Natural killer cell (primary cell): ENCODE measurements around the gene ATG2A. TPM values are rescaled to one million over a fixed set of nuclear protein-coding genes. Genes with fewer than 3 reads are reported as not detected.

Source experiments
- ATAC-seq, 3 donors: fragments of 150-1000 bp in 2 of 3; fragments of 200-7000 bp in 1 of 3; cut with Tn5 transposase; 1 replicate in 1 of 3; 2 replicates in 2 of 3; pipeline ENCODE4 v1.10.0; 2021; ENCODE audit warnings: mild to moderate bottlenecking in 2 of 3, moderate library complexity in 2 of 3
- DNase-seq, 2 donors: peaks; one replicate each; pipeline versions ENCODE4 v3.0.0 to v3.0.0-alpha.2; 2013 to 2021; ENCODE audit warnings: mixed read lengths in 1 of 2
- H3K27ac ChIP-seq: one replicate; pipeline ENCODE4 v1.5.1; 2013; ENCODE audit warnings: mild to moderate bottlenecking, low read length
- H3K27me3 ChIP-seq: one replicate; pipeline ENCODE4 v1.6.1; 2013; ENCODE audit warnings: low read length; ENCODE audit not compliant: control insufficient read depth, insufficient read depth
- H3K36me3 ChIP-seq: one replicate; pipeline ENCODE4 v1.6.1; 2013; ENCODE audit warnings: low read length; ENCODE audit not compliant: control insufficient read depth, insufficient read depth
- H3K4me1 ChIP-seq: one replicate; pipeline ENCODE4 v1.6.1; 2013; ENCODE audit warnings: low read length; ENCODE audit not compliant: control insufficient read depth, insufficient read depth
- H3K4me3 ChIP-seq: one replicate; pipeline ENCODE4 v1.5.1; 2013; ENCODE audit warnings: low read length
- H3K9me3 ChIP-seq: one replicate; pipeline ENCODE4 v1.6.1; 2013; ENCODE audit warnings: low read length; ENCODE audit not compliant: control insufficient read depth, insufficient read depth
- H3K27ac Mint-ChIP-seq, 2 donors: one replicate each; pipeline ENCODE4 v1.8.0; 2022; ENCODE audit warnings: mild to moderate bottlenecking in 2 of 2, mixed read lengths in 2 of 2, moderate library complexity in 1 of 2
- H3K27me3 Mint-ChIP-seq, 2 donors: one replicate each; pipeline ENCODE4 v1.8.0; 2022; ENCODE audit warnings: low read depth in 2 of 2, mixed read lengths in 2 of 2
- H3K36me3 Mint-ChIP-seq: one replicate; pipeline ENCODE4 v1.8.0; 2022; ENCODE audit warnings: mixed read lengths
- H3K4me1 Mint-ChIP-seq, 2 donors: one replicate each; pipeline ENCODE4 v1.8.0; 2022; ENCODE audit warnings: mixed read lengths in 2 of 2
- H3K4me3 Mint-ChIP-seq: one replicate; pipeline ENCODE4 v1.8.0; 2022; ENCODE audit warnings: mild to moderate bottlenecking, moderate library complexity, mixed read lengths
- H3K9me3 Mint-ChIP-seq, 2 donors: one replicate each; pipeline ENCODE4 v1.8.0; 2022; ENCODE audit warnings: mixed read lengths in 2 of 2
- CTCF ChIP-seq: fragments of 200-600 bp; IDR thresholded peaks from one replicate; pipeline ENCODE4 v1.8.0; 2022; ENCODE audit warnings: antibody characterized with exemption
- WGBS: methylation state at CpG from one replicate; pipeline ENCODE4 v1.1.7; 2013; ENCODE audit warnings: missing lambda C conversion rate; ENCODE audit not compliant: insufficient coverage; 5-methylcytosine and 5-hydroxymethylcytosine counted together
- intact Hi-C: fragments of 100-400 bp; cut with micrococcal nuclease; formaldehyde crosslinking; loops from one replicate; pipeline ENCODE4 v1.14.2; 2022
- total RNA-seq, 4 donors: library from RNA; stranded (reverse); fragments of 120-200 nt in 1 of 4; gene quantifications; one replicate each; pipeline versions ENCODE4 v1.2.3 to v1.2.4, GENCODE V29; 2013 to 2022

Gene ATG2A
- total RNA-seq, 3 donors from 2014 or later (not counting 1 experiment from before 2014, with no cell fraction given) = 165 to 321 (median 259) TPM

DNA sequence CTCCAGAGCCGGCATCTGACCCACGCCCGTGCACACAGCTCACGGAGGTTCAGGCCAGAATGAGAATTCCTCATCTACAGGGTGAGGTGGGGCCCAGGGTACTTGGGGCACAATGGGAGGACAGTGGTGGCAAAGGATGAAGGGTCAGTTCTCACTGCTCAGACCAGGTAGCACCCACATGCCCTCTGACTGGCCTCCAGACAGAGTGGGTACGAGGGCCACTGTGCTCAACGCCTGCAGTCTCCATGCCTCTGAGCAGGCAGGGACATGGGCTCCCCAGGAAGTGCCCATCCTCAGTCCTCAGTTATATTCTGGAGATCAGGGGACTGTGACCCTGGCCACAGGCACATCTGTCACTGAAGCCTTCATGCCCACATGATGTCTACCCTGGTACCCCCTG lies 59.5 kb downstream of the ATG2A start:
- H3K9me3 ChIP-seq = no peaks in the 10 kb centered on the region
- no peaks in the 10 kb centered on the region for H3K36me3 Mint-ChIP-seq
- intact Hi-C loops = no loop called here

GRCh38 chr11:64856382-64857227 lies 60.4 kb downstream of the ATG2A start:
- Mint-ChIP-seq H3K27me3 (no peaks in the 10 kb centered on the region), H3K9me3 (no peaks in the 10 kb centered on the region), H3K4me3 (peak overlapping the region; percentile 83), H3K4me1 (peaks cover 63 to 83% of the 10 kb centered on the region in 2 donors), H3K27ac (peak overlapping the region; percentile 95 to 96), H3K36me3 (no peaks in the 10 kb centered on the region)
- Histone ChIP-seq H3K27ac (peak overlapping the region; percentile 94), H3K4me3 (no peak overlapping the region), H3K27me3 (no peaks in the 10 kb centered on the region), H3K9me3 (no peaks in the 10 kb centered on the region), H3K36me3 (peaks cover 48% of the 10 kb centered on the region), H3K4me1 (peaks cover 100% of the 10 kb centered on the region)
- WGBS = 61% methylated on average over 20 of the region's 20 CpGs
- no peak for TF ChIP-seq CTCF
- DNase-seq (peak; percentile 58 to 63), ATAC-seq (peak in 1 of 3 donors; percentile 5)
- intact Hi-C loops = no loop called here

More for the DNA sequence above, 59.5 kb downstream of the ATG2A start:
- H3K9me3 Mint-ChIP-seq = no peaks in the 10 kb centered on the region
- H3K4me3 ChIP-seq = no peak overlapping the region
- H3K27ac Mint-ChIP-seq = peak overlapping the region; percentile 95 to 96
- H3K4me1 ChIP-seq = peaks cover 100% of the 10 kb centered on the region
- peaks cover 61 to 81% of the 10 kb centered on the region in 2 donors for H3K4me1 Mint-ChIP-seq
- peaks cover 48% of the 10 kb centered on the region for H3K36me3 ChIP-seq
- 92% methylated on average over 6 of the region's 6 CpGs for WGBS
- H3K27me3 ChIP-seq = no peaks in the 10 kb centered on the region
- H3K27me3 Mint-ChIP-seq = no peaks in the 10 kb centered on the region
- H3K27ac ChIP-seq = peak overlapping the region; percentile 94
- peak overlapping the region; percentile 37 for H3K4me3 Mint-ChIP-seq
- TF ChIP-seq CTCF = no peak
- DNase-seq (no peak), ATAC-seq (no peak)

DNA sequence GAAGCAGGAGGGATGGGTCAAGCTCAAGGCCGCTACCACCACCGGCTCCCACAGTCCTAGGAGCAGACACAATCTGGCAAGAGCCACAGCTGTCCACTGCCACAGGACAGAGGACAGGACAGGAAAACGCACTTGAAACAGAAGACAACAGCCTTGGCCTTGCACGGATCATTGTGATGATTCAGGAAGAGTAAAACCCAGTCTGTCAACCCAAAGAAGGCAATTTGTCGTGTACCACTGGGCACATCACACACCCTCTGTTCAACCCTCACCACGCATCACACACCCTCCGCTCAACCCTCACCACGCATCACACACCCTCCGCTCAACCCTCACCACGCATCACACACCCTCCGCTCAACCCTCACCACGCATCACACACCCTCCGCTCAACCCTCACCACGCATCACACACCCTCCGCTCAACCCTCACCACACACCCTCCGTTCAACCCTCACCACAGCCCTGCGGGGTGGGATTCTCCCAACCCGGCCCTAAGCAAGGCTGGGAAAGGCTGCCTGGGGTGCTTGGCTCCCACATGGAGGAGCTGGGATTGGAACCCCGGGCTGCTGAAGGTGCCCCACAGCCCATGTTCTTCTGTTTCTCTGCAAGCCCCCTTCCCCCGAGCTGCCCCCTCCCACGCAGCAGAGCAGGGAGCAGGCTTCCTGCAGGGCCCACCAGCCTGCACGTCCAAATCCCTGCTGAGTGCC lies 61.3 kb downstream of the ATG2A start:
- DNase-seq (no peak), ATAC-seq (peak in 1 of 3 donors; percentile 5)
- Histone ChIP-seq H3K4me3 (no peak overlapping the region), H3K27ac (peak overlapping the region; percentile 90), H3K9me3 (no peaks in the 10 kb centered on the region), H3K36me3 (peaks cover 48% of the 10 kb centered on the region), H3K27me3 (no peaks in the 10 kb centered on the region), H3K4me1 (peaks cover 100% of the 10 kb centered on the region)
- H3K27ac Mint-ChIP-seq = peak overlapping the region; percentile 95 to 96
- no peak for TF ChIP-seq CTCF
- WGBS = 32% methylated on average over 18 of the region's 22 CpGs
- H3K9me3 Mint-ChIP-seq = no peaks in the 10 kb centered on the region
- no peaks in the 10 kb centered on the region for H3K36me3 Mint-ChIP-seq
- intact Hi-C loops = loop anchor here (1.0 kb wide), 1 partner anchor 8 kb away; no protein-coding TSS in a partner anchor
- H3K27me3 Mint-ChIP-seq = no peaks in the 10 kb centered on the region
- peak overlapping the region; percentile 83 for H3K4me3 Mint-ChIP-seq
- peaks cover 72 to 84% of the 10 kb centered on the region in 2 donors for H3K4me1 Mint-ChIP-seq
